GM19438 (cell line): ENCODE results near the gene HSD17B1.
"Not testable (repeated sequence)": the region's sequence is repeated elsewhere in the genome, so short reads cannot be mapped to it uniquely, and the experiment has no call there.

Experiments used
- ATAC-seq: cut with Tn5 transposase; IDR thresholded peaks from one replicate; pipeline ENCODE4 v1.9.1; 2021; ENCODE audit warnings: low read depth; ENCODE audit not compliant: unreplicated experiment

HSD17B1 gene

GRCh38 chr17:42552736-42553135 lies at the start of gene HSD17B1:
HSD17B1 (plus strand) TSS chr17:42552923; CDS start chr17:42552934, 11 bp downstream.
- not testable (repeated sequence) for ATAC-seq

- no peak for ATAC-seq
Observed at GRCh38 chr17:42502926-42503325, 49.8 kb upstream of the HSD17B1 start.

- ATAC-seq, result no peak
Observed at GRCh38 chr17:42507671-42508070, 45.1 kb upstream of the HSD17B1 start.

- ATAC-seq, result no peak
Observed at GRCh38 chr17:42508426-42509165, 44.1 kb upstream of the HSD17B1 start.

- no peak for ATAC-seq
Observed at GRCh38 chr17:42509409-42509808, 43.3 kb upstream of the HSD17B1 start.

- ATAC-seq, result no peak
Observed at GRCh38 chr17:42509841-42510240, 42.9 kb upstream of the HSD17B1 start.

- ATAC-seq, result no peak
Observed at GRCh38 chr17:42512246-42512645, 40.5 kb upstream of the HSD17B1 start.

- ATAC-seq, result no peak
Observed at GRCh38 chr17:42512733-42513251, 39.9 kb upstream of the HSD17B1 start.

GRCh38 chr17:42513686-42514085 lies 39.0 kb upstream of the HSD17B1 start:
- ATAC-seq, result no peak

- no peak for ATAC-seq
Observed at GRCh38 chr17:42514279-42514678, 38.4 kb upstream of the HSD17B1 start.

GRCh38 chr17:42514867-42515266 lies 37.9 kb upstream of the HSD17B1 start:
- ATAC-seq, result no peak

- ATAC-seq, result no peak
Observed at GRCh38 chr17:42517516-42517915, 35.2 kb upstream of the HSD17B1 start.

- no peak for ATAC-seq
Observed at GRCh38 chr17:42518046-42518754, 34.5 kb upstream of the HSD17B1 start.

GRCh38 chr17:42518755-42519545 lies 33.8 kb upstream of the HSD17B1 start:
- no peak for ATAC-seq

- no peak for ATAC-seq
Observed at GRCh38 chr17:42519546-42520491, 32.9 kb upstream of the HSD17B1 start.

GRCh38 chr17:42520540-42520951 lies 32.2 kb upstream of the HSD17B1 start:
- ATAC-seq, result no peak

GRCh38 chr17:42521036-42521435 lies 31.7 kb upstream of the HSD17B1 start:
- ATAC-seq, result no peak

GRCh38 chr17:42521666-42522262 lies 31.0 kb upstream of the HSD17B1 start:
- ATAC-seq, result no peak

GRCh38 chr17:42522263-42522790 lies 30.4 kb upstream of the HSD17B1 start:
- ATAC-seq, result no peak
